ENCODE measurements around the gene SMTNL2. TPM values are rescaled to one million over a fixed set of nuclear protein-coding genes. Genes with fewer than 3 reads are reported as not detected.

The SMTNL2 gene
- total and polyA plus RNA-seq, 9 of the 15 experiments (the other 6 are each of a cell fraction or from before 2014, with no cell fraction given) = not detected

DNA sequence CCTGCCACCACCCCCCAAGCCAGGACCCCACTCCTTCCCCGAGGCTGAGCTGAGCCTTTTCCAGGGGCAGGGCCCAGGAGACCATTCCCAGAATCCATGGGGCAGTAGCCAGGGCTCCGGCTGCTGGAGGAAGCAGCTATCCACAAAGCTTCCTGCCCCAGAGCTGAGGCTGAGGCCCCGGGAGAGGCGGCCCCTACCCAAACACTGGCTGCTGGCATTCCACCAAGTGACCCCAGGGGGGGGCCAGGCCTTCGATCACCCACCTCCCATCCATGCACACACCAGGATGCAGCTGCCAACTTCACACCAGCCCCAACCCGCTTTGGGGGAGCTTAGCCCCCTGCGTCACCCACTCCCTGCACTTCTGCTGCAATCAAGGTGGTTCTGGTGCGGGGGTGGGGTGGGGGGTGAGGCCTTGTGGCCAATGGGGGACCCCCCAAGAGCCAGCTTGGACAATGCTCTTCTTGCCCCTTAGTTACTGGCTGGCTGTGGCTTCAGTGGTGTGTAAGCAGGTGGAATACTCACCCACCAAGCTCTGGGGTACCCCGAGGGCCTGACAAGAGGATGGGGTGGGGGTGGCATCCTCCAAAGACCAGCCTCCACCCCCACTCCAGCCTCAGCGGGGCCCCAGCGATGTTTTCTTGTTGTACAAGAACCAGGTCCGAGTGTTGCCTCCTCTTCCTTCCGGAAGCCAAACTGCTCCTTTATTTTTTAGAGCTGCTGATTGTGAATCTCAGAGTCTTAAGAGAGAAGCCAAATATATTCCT lies 45.9 kb upstream of the SMTNL2 start:
- Histone ChIP-seq H3K9me3 (replicated peaks; ENCODE audit: control insufficient read depth, insufficient read depth, low read depth, low read length) (no peaks in the 10 kb centered on the region), H3K9ac (ENCODE audit: insufficient read depth in 1 of 2, low read depth in 2 of 2, low read length in 2 of 2) (no peak overlapping the region), H3K79me2 (ENCODE audit: control insufficient read depth, insufficient read depth, low read length) (no peaks in the 10 kb centered on the region), H3K4me1 (replicated peaks in 1 of 2; ENCODE audit: control insufficient read depth in 2 of 2, insufficient read depth in 2 of 2, low read length in 2 of 2) (peaks cover 0 to 79% of the 10 kb centered on the region in 2 experiments; a peak in 3 of 5 replicates), H3K4me2 (ENCODE audit: insufficient read depth, low read length) (no peak overlapping the region), H3K36me3 (ENCODE audit: control insufficient read depth, insufficient read depth, low read length) (peaks cover 62% of the 10 kb centered on the region; the same call in 2 of the 3 replicates), H3K4me3 (no peak overlapping the region), H3K27me3 (ENCODE audit: control insufficient read depth in 2 of 2, insufficient read depth in 2 of 2, low read length in 2 of 2) (no peaks in the 10 kb centered on the region; a peak in 1 of 5 replicates), H2AFZ (ENCODE audit: low read depth, low read length) (no peak overlapping the region), H4K20me1 (replicated peaks; ENCODE audit: control insufficient read depth, insufficient read depth, low read length) (peaks cover 4% of the 10 kb centered on the region; the same call in 1 of the 2 replicates), H3K9me1 (ENCODE audit: control insufficient read depth, insufficient read depth, low read length) (no peaks in the 10 kb centered on the region), H3K27ac (ENCODE audit: extremely low read depth, low read depth, low read length) (no peak overlapping the region)
- in situ Hi-C loops (cut with MboI) = no loop called here
- WGBS (ENCODE audit: insufficient coverage, low coverage, missing lambda C conversion rate) = 76% methylated on average over 10 of the region's 13 CpGs
- intact Hi-C loops (cut with micrococcal nuclease) = no loop called here
- DNase-seq (ENCODE audit: extremely low read depth in 1 of 4, low spot score in 3 of 4) (no peak), FAIRE-seq (no peak), ATAC-seq (no peak)
- ChIA-PET POLR2A (interaction anchor here (0.6 to 1.3 kb wide), 3 partner anchors 17 to 58 kb away, joined by 3 to 5 read pairs (median 3); partner anchors contain the start of gene MYBBP1A), CTCF (ENCODE audit: low intra/inter-chr PET ratio) (no interaction called here)
- no peak for TF ChIP-seq NR2F6 (CRISPR knock-in tag; IDR thresholded peaks at IDR 0.05)
- TF ChIP-seq DNMT1 (IDR thresholded peaks at IDR 0.05) = no peak
- TF ChIP-seq, protein P1, sequence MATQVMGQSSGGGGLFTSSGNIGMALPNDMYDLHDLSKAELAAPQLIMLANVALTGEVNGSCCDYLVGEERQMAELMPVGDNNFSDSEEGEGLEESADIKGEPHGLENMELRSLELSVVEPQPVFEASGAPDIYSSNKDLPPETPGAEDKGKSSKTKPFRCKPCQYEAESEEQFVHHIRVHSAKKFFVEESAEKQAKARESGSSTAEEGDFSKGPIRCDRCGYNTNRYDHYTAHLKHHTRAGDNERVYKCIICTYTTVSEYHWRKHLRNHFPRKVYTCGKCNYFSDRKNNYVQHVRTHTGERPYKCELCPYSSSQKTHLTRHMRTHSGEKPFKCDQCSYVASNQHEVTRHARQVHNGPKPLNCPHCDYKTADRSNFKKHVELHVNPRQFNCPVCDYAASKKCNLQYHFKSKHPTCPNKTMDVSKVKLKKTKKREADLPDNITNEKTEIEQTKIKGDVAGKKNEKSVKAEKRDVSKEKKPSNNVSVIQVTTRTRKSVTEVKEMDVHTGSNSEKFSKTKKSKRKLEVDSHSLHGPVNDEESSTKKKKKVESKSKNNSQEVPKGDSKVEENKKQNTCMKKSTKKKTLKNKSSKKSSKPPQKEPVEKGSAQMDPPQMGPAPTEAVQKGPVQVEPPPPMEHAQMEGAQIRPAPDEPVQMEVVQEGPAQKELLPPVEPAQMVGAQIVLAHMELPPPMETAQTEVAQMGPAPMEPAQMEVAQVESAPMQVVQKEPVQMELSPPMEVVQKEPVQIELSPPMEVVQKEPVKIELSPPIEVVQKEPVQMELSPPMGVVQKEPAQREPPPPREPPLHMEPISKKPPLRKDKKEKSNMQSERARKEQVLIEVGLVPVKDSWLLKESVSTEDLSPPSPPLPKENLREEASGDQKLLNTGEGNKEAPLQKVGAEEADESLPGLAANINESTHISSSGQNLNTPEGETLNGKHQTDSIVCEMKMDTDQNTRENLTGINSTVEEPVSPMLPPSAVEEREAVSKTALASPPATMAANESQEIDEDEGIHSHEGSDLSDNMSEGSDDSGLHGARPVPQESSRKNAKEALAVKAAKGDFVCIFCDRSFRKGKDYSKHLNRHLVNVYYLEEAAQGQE (IDR thresholded peaks at IDR 0.05; ENCODE audit: borderline replicate concordance) = no peak
- TF ChIP-seq, protein P1 (CRISPR knock-in tag; IDR thresholded peaks at IDR 0.05; ENCODE audit: low read depth) = no peak
- TF ChIP-seq, protein P2, sequence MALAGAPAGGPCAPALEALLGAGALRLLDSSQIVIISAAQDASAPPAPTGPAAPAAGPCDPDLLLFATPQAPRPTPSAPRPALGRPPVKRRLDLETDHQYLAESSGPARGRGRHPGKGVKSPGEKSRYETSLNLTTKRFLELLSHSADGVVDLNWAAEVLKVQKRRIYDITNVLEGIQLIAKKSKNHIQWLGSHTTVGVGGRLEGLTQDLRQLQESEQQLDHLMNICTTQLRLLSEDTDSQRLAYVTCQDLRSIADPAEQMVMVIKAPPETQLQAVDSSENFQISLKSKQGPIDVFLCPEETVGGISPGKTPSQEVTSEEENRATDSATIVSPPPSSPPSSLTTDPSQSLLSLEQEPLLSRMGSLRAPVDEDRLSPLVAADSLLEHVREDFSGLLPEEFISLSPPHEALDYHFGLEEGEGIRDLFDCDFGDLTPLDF (CRISPR knock-in tag; IDR thresholded peaks at IDR 0.05) = no peak
- TF ChIP-seq, protein P3, sequence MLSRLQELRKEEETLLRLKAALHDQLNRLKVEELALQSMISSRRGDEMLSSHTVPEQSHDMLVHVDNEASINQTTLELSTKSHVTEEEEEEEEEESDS (CRISPR knock-in tag; IDR thresholded peaks at IDR 0.05) = no peak
- 0 out of 2 replicates have a peak, but pooled peaks have one; percentile 31 for TF ChIP-seq POLR2G (IDR thresholded peaks at IDR 0.05; ENCODE audit: low read depth, low read length)
- no peak for TF ChIP-seq ZNF232 (CRISPR knock-in tag; IDR thresholded peaks at IDR 0.05)
- TF ChIP-seq RBFOX2 (IDR thresholded peaks at IDR 0.05; ENCODE audit: low read depth, low read length) = peak; percentile 4; the same call in 1 of the 2 replicates
- no peak for TF ChIP-seq ZNF316 (IDR thresholded peaks at IDR 0.05)
- no TSS peak for BruUV-seq (replicated peaks)
